Esophagus muscularis mucosa (tissue), 4 donors: ENCODE results near the gene MAMDC2. TPM values are rescaled to one million over a fixed set of nuclear protein-coding genes. Genes with fewer than 3 reads are reported as not detected.

Experiments
- DNase-seq: peaks from one replicate; pipeline ENCODE4 v3.0.0-alpha.2; 2017; ENCODE audit errors: extremely low spot score
- H3K27ac ChIP-seq, 4 donors: fragments of 200-600 bp; sonication (generic); replicated peaks in 1 of 4; 1 replicate in 3 of 4; 2 replicates in 1 of 4; pipeline ENCODE4 v1.5.1; 2016 to 2019; ENCODE audit warnings: mild to moderate bottlenecking in 1 of 4
- H3K27me3 ChIP-seq, 4 donors: fragments of 200-600 bp; sonication (generic); one replicate each; pipeline versions ENCODE4 v1.5.1 to v1.6.0; 2016 to 2019
- H3K36me3 ChIP-seq, 4 donors: fragments of 200-600 bp; sonication (generic); one replicate each; pipeline ENCODE4 v1.5.1; 2016 to 2019
- H3K4me1 ChIP-seq, 4 donors: fragments of 200-600 bp; sonication (generic); one replicate each; pipeline ENCODE4 v1.5.1; 2016 to 2019
- H3K4me3 ChIP-seq, 4 donors: fragments of 200-600 bp; sonication (generic); 1 replicate in 2 of 4; 2 replicates in 2 of 4; pipeline ENCODE4 v1.5.1; 2016 to 2019; ENCODE audit warnings: mild to moderate bottlenecking in 4 of 4, moderate library complexity in 1 of 4
- H3K9me3 ChIP-seq, 4 donors: fragments of 200-600 bp; sonication (generic); 1 replicate in 3 of 4; 2 replicates in 1 of 4; pipeline ENCODE4 v1.5.1; 2016 to 2019
- CTCF ChIP-seq, 3 experiments: fragments of 200-600 bp in 2 of 3; fragments of 450-650 bp in 1 of 3; sonication (generic) in 2 of 3; IDR thresholded peaks; one replicate each; pipeline ENCODE4 v1.5.1; 2017 to 2019; ENCODE audit warnings: antibody characterized with exemption in 3 of 3, mild to moderate bottlenecking in 2 of 3, moderate library complexity in 1 of 3
- EP300 ChIP-seq: sonication (generic); formaldehyde crosslinking; IDR thresholded peaks from one replicate; pipeline ENCODE4 v1.6.1; 2017; ENCODE audit warnings: antibody characterized with exemption
- POLR2A ChIP-seq: fragments of 450-650 bp; IDR thresholded peaks from one replicate; pipeline ENCODE4 v1.6.1; 2017; ENCODE audit warnings: antibody characterized with exemption, moderate library complexity, mild to moderate bottlenecking, low read depth
- POLR2AphosphoS5 ChIP-seq, 2 donors: sonication (generic); formaldehyde crosslinking; IDR thresholded peaks; one replicate each; pipeline ENCODE4 v1.6.1; 2017; ENCODE audit warnings: antibody characterized with exemption in 2 of 2
- WGBS: methylation state at CpG from one replicate; pipeline ENCODE4 v1.1.5; 2018; 5-methylcytosine and 5-hydroxymethylcytosine counted together
- intact Hi-C: fragments of 100-400 bp; cut with DNase I; formaldehyde crosslinking; loops from one replicate; pipeline ENCODE4 v1.15.1; 2023
- total RNA-seq, 4 donors: library from RNA; depleted of rRNA; stranded (reverse); fragments of >200 nt; gene quantifications; one replicate each; pipeline versions ENCODE4 v1.1.0 to v1.2.1, GENCODE V29; 2016

MAMDC2 gene
- total RNA-seq, 4 donors from 2014 or later, result 115 to 147 (median 126) TPM

- Histone ChIP-seq H3K27me3 (no peaks in the 10 kb centered on the region), H3K9me3 (no peaks in the 10 kb centered on the region), H3K36me3 (peaks cover 0 to 17% (median 2%) of the 10 kb centered on the region in 4 donors), H3K4me1 (peaks cover 59 to 91% (median 84%) of the 10 kb centered on the region in 4 donors), H3K27ac (peak overlapping the region; percentile 91 to 96 (median 94)), H3K4me3 (peak overlapping the region; percentile 75 to 85 (median 78))
- intact Hi-C loops, result no loop called here
- DNase-seq, result peak; percentile 91
- 23% methylated on average over 7 of the region's 7 CpGs for WGBS
- TF ChIP-seq EP300 (no peak), CTCF (IDR thresholded peaks at IDR 0.05) (no peak), POLR2AphosphoS5 (IDR thresholded peaks at IDR 0.05) (peak; percentile 67 to 73), POLR2A (no peak)
Measured at GRCh38 chr9:70046274-70047070, 2.8 kb downstream of the MAMDC2 start.

GRCh38 chr9:70049236-70049635 is 5.6 kb downstream of the MAMDC2 start:
- Histone ChIP-seq H3K4me3 (peak overlapping the region in 3 of 4 donors; percentile 3 to 85 (median 28)), H3K27me3 (no peaks in the 10 kb centered on the region), H3K27ac (peak overlapping the region; percentile 91 to 96 (median 94)), H3K4me1 (peaks cover 61 to 95% (median 93%) of the 10 kb centered on the region in 4 donors), H3K9me3 (no peaks in the 10 kb centered on the region), H3K36me3 (peaks cover 0 to 17% (median 2%) of the 10 kb centered on the region in 4 donors)
- DNase-seq, result no peak
- WGBS, result 22% methylated on average over 4 of the region's 4 CpGs
- TF ChIP-seq POLR2A (no peak), EP300 (no peak), POLR2AphosphoS5 (IDR thresholded peaks at IDR 0.05) (no peak), CTCF (IDR thresholded peaks at IDR 0.05) (no peak)
- intact Hi-C loops, result no loop called here

GRCh38 chr9:70049672-70050271 is 6.1 kb downstream of the MAMDC2 start:
- Histone ChIP-seq H3K36me3 (peaks cover 0 to 17% (median 2%) of the 10 kb centered on the region in 4 donors), H3K27ac (peak overlapping the region; percentile 91 to 96 (median 94)), H3K4me1 (peaks cover 61 to 100% (median 98%) of the 10 kb centered on the region in 4 donors), H3K27me3 (no peaks in the 10 kb centered on the region), H3K9me3 (no peaks in the 10 kb centered on the region), H3K4me3 (peak overlapping the region in 3 of 4 donors; percentile 3 to 85 (median 3))
- TF ChIP-seq POLR2AphosphoS5 (IDR thresholded peaks at IDR 0.05), result peak; percentile 85 to 90
- no peak for TF ChIP-seq EP300
- intact Hi-C loops, result no loop called here
- 63% methylated on average over 6 of the region's 6 CpGs for WGBS
- DNase-seq, result no peak

GRCh38 chr9:70052768-70053167 is 9.1 kb downstream of the MAMDC2 start:
- Histone ChIP-seq H3K4me1 (peaks cover 52 to 100% (median 100%) of the 10 kb centered on the region in 4 donors), H3K36me3 (peaks cover 0 to 9% (median 2%) of the 10 kb centered on the region in 4 donors), H3K4me3 (no peak overlapping the region), H3K27me3 (no peaks in the 10 kb centered on the region), H3K9me3 (no peaks in the 10 kb centered on the region), H3K27ac (peak overlapping the region; percentile 91 to 96 (median 94))
- DNase-seq, result no peak
- no peak for TF ChIP-seq POLR2AphosphoS5 (IDR thresholded peaks at IDR 0.05)
- no peak for TF ChIP-seq CTCF (IDR thresholded peaks at IDR 0.05)
- TF ChIP-seq POLR2A, result no peak
- TF ChIP-seq EP300, result no peak
- WGBS, result 79% methylated on average over 1 of the region's 1 CpG
- intact Hi-C loops, result no loop called here

GRCh38 chr9:70053864-70054263 is 10.2 kb downstream of the MAMDC2 start:
- Histone ChIP-seq H3K4me3 (no peak overlapping the region), H3K27me3 (no peaks in the 10 kb centered on the region), H3K9me3 (no peaks in the 10 kb centered on the region), H3K4me1 (peaks cover 41 to 100% (median 100%) of the 10 kb centered on the region in 4 donors), H3K36me3 (no peaks in the 10 kb centered on the region), H3K27ac (peak overlapping the region; percentile 91 to 96 (median 94))
- intact Hi-C loops, result no loop called here
- WGBS, result 34% methylated on average over 2 of the region's 2 CpGs
- peak; percentile 24 for DNase-seq
- TF ChIP-seq CTCF (IDR thresholded peaks at IDR 0.05) (no peak), EP300 (no peak), POLR2A (no peak), POLR2AphosphoS5 (IDR thresholded peaks at IDR 0.05) (no peak)
